Stimulated activated CD4-positive, alpha-beta T cell treated with anti-CD3 and anti-CD28 coated beads, Interleukin-15, amount 100 ng/mL, for 1 hour (primary cell): ENCODE data around the gene BMPR1A.
"Not testable (repeated sequence)": the region's sequence is repeated elsewhere in the genome, so short reads cannot be mapped to it uniquely, and the experiment has no call there.

Source experiments
- DNase-seq, 2 donors: peaks; one replicate each; pipeline ENCODE4 v3.0.0-alpha.2; 2020; ENCODE audit warnings: low read depth in 1 of 2, low spot score in 1 of 2

The BMPR1A gene

GRCh38 chr10:86871563-86872183 lies 115.3 kb downstream of the BMPR1A start:
- no peak for DNase-seq

GRCh38 chr10:86872757-86873156 lies 116.3 kb downstream of the BMPR1A start:
- DNase-seq: no peak

GRCh38 chr10:86876748-86877147 lies 120.3 kb downstream of the BMPR1A start:
- no peak for DNase-seq

GRCh38 chr10:86878983-86879713 lies 122.7 kb downstream of the BMPR1A start:
- no peak for DNase-seq

- no peak for DNase-seq
These were observed 124.6 kb downstream of the BMPR1A start for GRCh38 chr10:86880971-86881370.

- DNase-seq: no peak
These were observed 132.4 kb downstream of the BMPR1A start for GRCh38 chr10:86888585-86889381.

- no peak for DNase-seq
These were observed 133.6 kb downstream of the BMPR1A start for GRCh38 chr10:86889997-86890396.

- no peak for DNase-seq
These were observed 142.1 kb downstream of the BMPR1A start for GRCh38 chr10:86898511-86898910.

- DNase-seq: no peak
These were observed 142.7 kb downstream of the BMPR1A start for GRCh38 chr10:86899132-86899531.

- DNase-seq: no peak
These were observed 143.4 kb downstream of the BMPR1A start for GRCh38 chr10:86899670-86900276.

- DNase-seq: no peak
These were observed 144.5 kb downstream of the BMPR1A start for GRCh38 chr10:86900955-86901354.

- DNase-seq: no peak
These were observed 148.2 kb downstream of the BMPR1A start for GRCh38 chr10:86904600-86904999.

- no peak for DNase-seq
These were observed 149.0 kb downstream of the BMPR1A start for GRCh38 chr10:86905429-86905828.

- no peak for DNase-seq
These were observed 158.3 kb downstream of the BMPR1A start for GRCh38 chr10:86914734-86915133.

- DNase-seq: no peak
These were observed 161.6 kb downstream of the BMPR1A start for GRCh38 chr10:86918022-86918471.

- no peak for DNase-seq
These were observed 166.1 kb downstream of the BMPR1A start for GRCh38 chr10:86922553-86922961.

GRCh38 chr10:86929468-86930380 lies 173.3 kb downstream of the BMPR1A start:
- DNase-seq: no peak

GRCh38 chr10:86931872-86932271 lies 175.5 kb downstream of the BMPR1A start:
- DNase-seq: no peak

- no peak for DNase-seq
These were observed 176.3 kb downstream of the BMPR1A start for GRCh38 chr10:86932674-86933073.

GRCh38 chr10:86934162-86934711 lies 177.8 kb downstream of the BMPR1A start:
- not testable (repeated sequence) for DNase-seq
